ENCODE data around the gene USP40.

Gene USP40

DNA sequence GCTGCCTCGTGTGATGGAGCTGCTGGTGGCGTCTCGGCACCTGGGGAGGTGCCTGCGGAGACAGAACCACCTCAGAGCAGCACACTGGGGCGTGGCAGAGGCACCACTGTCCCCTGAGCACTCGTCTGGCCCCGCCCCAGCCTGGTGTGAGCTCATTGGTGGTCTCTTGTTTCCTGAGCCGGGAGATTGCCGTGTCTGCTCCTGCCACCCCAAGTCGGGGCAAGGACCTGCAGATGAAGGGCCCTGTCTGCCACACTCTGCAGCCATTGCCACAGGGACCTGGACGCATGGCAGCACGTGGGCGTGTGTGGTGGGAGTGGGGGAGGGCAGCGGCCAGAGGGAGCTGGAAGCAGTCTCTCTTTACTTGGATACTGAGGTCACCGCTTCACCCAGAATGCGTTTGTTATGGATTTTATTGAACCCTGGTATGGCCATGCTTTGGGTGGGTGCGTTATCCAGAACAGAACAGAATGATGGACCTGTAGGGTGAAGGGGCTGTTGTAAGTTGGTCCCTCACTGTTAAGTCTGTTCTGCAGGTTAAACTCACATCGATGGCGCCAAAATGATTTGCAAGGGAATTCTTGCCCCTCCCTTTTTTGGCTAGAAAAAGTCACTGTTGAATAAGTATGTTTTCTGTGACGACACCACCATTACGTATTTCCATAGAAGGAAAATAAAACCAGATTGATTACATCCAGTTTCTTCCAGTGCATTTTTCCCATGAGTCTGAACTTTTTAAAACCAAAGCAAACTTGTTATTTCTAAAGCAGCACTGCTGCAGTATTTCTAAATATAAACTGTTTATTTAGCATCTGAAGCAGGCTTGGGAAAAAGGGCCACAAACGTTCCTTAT is 92.0 kb downstream of the USP40 start:
- no peak for DNase-seq

DNA sequence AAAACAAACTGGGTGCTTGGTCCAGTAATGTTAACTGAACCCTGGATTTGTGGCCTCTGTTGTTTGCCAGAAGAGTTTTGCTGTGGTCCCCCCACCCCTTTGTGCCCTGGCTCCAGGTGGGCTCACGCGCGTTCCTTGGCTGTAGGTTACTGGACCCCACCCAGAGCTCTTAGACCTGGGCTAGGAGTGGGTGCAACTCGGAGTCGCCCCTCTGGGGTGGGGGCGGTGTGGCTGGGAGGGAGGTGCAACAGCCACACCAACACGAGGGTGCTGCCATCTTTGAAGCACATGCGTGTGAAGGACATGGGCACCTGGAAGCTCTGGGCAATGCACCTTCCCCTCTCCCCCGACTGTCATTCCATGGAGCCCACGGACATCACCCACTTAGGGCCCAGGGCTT is 92.7 kb downstream of the USP40 start:
- DNase-seq: no peak

DNA sequence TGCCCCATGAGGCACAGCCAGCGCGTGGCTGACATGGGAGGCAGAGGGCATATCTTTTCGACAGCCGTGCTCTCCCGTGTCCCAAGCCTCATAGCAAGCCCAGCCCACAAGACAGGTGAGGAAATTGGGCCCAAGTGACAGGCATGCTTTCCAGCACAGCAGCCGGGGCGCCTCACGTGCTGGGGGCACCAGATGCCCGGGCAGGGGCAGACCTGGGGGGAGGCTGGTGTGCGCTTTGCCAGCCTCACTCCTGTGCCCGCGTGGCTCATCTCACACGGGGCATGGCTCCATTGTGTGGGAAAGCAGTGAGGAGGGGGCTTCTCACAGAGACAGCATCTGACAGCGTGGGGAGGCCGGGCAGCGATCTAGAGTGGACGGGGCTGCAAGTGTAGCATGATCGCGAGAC is 93.2 kb downstream of the USP40 start:
- no peak for DNase-seq

DNA sequence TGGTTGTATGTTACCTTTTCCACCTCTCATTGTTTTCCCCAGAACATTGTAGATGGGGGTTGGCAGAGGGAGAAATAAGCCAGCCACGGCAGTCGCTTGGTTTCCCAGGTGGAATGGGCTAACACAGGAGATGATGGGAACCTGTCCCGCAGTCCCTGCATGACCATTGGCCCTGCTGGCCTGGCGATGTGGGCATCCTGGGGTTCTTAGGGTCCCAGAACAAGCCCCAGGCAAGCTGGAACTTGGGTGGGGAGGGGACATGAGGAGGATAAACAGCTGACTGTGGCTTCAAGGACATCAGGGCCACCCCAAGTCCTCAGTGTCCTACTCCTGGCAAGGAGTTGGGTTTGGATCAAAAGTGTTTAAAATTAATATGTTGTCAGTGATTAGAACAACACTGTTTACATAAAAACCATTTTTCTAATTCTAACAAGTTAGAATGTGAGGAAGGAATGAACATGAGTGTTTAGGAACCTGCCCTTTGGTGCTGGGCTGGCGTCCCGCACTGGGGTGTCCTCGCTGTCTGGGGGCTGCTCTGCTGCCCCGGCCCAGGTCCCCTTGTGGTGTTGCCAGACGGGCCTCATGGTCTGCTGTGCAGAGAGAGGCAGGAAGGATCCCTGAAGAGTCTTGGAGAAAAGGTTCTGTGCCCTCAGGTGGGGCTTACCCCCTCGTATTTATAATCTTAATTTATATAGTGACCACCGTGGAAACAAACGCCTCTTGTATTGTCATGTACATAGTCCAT is 95.1 kb downstream of the USP40 start:
- no peak for DNase-seq

DNA sequence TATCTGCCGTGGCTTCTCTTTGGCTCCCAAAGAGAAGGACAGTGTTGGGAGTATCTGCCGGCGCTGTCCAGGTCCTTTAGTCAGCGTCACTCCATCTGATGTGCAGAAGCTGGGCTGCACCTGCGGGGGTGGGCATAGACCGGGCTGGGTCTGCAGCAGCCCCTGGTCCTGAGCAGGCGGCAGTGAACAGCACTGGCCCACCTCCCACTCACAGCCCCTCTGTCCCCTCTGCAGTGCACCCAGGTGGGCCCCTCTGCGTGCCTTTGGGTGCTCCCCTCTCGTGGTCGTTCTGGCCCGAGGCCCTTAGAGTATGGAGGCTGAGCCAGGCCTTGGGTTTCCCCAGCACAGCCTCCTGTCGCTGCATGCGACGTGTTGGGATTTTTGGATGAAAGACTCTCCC is 95.7 kb downstream of the USP40 start:
- DNase-seq: no peak

DNA sequence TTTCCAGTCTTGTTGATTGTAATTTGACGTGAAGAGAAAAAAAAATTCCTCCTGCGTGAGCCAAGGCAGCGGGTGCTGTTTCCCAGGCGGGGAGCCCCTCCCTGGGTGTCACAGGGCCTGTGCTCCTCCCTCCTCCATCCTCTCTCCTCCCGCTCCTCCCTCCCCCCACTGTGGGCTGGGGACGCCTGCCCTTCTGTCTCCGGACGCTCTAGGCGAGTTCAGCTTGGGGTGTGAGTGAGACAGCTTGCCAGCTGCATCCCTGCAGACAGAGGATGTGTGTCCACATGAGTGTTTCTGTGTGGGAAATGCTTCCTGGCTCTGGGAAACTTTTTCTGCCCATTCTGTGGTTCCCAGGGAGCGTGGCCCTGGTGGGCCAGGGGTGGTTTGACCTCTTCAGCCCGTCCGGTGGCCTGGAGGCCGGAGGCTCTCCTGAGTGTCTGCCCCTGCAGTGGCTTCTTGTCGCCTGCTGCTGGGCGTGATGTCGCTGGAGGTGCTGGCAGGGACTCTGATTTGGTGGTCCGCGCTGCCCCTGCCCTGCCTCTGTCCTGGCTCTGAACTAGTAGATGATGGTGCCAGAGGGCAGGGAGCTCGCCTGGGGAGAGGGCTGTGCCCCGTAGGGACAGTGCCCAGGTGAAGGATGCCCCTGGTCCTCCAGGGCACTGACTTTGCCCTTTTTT is 96.4 kb downstream of the USP40 start:
- DNase-seq: no peak

DNA sequence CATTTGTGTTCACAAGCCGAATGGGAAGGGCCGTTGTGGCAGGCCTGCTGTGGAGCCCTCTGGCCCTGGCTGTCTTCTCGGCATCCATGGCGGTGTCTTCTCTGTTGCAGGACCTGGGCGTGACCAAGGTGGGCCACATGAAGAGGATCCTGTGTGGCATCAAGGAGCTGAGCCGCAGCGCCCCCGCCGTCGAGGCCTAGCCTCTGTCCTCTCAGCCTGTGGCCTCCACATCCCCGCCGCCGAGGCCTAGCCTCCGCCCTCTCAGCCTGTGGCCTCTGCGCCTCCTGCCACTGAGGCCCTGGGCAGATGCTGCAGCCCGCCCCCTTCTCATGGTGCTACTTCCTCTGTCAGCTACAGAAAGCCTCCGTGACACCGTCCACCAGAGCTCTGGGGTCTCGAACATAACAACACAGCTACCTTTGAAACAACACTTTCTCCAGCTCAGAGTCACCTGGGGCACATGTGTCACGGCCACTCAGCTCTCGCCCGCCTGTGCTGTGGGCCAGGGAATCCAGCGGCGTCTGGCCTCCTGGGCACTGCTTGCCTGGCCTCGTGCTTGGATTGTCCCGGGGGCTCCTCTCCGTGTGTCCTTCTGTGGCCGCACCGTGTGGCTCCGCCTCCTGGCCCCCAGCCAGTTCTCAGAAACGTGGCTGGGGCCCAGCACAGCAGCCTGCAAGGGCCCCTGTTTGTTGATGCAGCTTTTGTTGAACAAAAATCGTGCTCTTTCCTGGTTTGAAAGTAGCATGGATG is 97.1 kb downstream of the USP40 start:
- DNase-seq: no peak

DNA sequence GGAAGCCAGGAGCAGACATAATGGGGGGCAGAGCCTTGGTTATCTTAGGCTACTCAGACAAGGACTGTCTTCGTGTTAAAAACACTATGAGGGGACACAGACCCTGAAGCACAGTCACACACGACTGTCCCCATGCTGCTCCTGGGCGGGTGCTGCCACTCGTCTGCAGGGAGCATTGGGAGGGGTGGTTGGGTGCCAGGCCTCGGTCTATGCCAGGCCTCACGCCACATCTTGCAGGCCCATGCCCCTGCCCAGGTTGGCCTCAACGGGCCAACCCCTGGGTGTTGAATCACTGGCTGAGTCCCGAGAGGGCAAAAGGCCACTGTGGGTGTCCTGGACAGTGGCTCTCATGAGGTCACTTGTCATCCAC is 97.9 kb downstream of the USP40 start:
- no peak for DNase-seq

DNA sequence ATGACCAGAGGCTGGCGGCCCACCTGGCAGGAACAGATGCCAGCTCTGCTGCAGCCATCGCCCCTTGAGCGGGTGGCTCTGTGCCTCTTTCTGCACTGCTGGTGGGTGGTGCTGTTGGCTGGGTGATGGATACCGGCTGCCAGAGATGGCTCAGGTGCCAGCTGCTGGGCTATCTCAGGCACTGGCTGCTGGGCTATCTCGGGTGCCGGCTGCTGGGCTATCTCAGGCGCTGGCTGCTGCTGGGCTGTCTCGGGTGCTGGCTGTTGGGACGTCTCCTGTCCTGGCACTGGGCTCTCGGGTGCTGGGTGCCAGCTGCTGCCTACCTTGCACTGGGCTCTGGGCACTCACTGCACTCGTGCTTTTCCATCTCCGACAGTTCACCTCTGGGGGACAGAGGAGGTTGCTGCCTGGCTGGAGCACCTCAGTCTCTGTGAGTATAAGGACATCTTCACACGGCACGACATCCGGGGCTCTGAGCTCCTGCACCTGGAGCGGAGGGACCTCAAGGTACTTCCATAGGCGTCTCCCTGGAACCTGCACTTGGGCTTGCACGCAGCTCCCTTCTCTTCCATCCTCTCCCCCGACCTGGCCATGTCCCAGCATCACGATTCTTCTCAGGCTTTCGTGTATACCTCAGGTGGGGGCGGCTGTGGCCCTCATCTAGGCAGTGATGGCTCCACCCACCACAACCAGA is 98.4 kb downstream of the USP40 start:
- no peak for DNase-seq

DNA sequence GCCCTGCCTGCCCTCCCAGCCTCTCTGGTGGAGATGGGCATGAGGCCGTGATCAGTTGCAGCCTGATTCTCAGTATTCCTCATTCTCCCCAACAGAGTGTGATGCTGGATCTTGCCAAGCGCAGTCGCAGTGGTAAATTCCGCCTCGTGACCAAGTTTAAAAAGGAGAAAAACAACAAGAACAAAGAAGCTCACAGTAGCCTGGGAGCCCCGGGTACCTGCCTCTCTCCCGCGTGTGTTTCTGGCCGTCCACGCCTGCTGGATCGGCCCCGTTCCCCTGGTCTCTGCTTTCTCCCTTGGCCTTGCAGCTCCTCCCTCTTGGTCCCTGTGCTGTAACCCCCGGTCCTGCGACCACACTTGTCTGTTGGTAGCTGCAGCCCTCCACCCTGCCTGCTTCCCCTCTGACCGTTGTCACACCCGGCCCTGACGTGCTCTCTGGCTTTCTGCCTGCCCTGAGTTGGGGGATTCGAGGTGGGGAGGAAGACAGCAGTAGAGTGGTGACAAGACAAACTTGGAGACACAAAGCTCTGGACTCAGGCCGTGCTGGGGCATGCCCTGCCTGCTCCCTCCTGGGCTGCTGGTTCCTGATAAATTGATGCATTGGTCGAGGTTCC is 99.5 kb downstream of the USP40 start:
- DNase-seq: no peak

DNA sequence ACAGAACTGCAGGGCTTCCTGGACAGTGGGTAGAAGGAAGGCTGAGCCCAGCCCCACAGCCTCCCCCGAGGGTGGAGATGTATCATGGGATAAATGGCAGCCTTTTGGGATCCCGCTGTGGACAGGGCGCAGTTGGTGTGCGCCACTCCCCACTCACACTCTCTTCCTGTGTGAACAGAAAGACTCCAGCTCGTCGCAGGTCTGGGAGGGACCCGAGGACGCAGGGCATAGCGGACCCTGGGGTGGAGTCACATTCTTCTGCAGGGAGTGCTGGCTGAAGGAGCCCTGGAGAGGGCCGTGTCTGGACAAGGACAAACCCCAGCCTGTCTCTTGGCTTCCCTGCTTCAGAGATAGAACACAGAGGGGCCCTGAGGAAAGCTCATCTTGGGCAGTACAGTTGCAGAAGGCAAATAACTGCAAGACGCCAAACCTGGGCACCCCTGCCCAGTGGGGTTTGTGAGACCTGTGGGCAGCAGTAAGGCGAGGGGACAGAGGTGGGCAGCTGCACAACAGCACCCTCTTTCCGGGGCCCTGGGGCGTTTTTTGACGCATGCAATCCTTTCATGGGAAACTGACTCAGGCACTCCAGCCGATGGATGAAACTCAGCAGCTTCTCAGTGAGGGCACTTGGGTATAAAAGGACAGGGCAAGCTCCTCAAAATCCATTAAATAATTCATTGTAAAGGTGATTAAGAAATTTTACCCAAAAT is 101.9 kb downstream of the USP40 start:
- DNase-seq: no peak

DNA sequence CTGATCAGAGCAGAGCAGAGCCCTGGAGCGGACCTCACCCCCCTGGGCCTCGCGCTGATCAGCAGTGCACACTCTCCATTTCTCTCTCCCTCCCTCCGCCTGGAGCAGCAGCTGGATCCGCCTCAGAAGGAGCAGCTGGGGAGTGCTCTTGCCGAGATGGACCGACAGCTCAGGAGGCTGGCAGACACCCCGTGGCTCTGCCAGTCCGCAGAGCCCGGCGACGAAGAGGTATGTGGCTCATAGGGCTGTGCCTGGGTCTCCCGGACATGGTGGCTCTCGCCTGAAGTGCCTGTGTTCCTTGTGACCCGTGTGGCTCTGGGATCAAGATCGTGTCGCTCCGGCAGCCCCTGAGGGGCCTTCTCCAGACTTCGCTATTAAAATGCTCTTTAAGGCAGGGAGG is 102.5 kb downstream of the USP40 start:
- no peak for DNase-seq

DNA sequence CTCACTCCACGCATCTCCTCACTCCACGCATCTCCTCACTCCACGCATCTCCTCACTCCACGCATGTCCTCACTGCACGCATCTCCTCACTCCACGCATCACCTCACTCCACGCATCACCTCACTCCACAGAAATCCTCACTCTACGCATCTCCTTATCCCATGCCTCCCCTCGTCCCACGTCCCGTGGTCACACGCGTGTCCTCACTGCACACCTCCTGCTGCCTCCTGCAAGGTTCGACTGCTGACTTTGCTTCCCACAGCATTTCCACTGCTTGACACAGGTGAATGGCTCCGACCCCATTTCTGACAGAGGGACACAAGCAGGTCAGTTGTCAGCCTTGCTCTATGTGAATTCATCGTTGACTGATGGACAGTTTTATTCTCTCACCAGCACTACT is 103.0 kb downstream of the USP40 start:
- DNase-seq: no peak

DNA sequence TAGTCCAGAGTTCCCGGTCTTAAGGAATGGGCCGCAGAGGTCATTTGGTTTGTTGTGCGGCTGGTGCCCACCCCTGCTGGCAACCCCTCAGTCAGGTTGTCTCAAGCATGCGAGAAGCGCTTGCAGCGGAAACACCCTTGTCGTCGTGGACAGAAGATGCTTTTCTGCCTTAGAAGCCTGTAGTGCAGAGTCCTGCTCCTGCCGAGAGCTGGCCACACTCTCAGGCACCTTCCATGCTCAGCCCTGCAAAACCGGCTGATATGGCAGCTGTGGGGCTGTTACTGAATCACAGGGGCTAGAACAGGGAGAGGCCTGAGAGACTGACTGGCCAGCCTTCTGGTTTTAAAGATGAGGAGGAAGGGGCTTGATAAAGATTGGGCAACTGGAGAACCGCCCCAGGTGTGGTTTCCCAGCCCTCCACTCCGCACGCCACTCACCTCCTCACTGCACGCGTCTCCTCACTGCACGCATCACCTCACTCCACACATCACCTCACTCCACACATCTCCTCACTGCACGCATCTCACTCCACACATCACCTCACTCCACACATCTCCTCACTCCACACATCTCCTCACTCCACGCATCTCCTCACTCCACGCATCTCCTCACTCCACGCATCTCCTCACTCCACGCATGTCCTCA is 103.6 kb downstream of the USP40 start:
- DNase-seq: no peak

DNA sequence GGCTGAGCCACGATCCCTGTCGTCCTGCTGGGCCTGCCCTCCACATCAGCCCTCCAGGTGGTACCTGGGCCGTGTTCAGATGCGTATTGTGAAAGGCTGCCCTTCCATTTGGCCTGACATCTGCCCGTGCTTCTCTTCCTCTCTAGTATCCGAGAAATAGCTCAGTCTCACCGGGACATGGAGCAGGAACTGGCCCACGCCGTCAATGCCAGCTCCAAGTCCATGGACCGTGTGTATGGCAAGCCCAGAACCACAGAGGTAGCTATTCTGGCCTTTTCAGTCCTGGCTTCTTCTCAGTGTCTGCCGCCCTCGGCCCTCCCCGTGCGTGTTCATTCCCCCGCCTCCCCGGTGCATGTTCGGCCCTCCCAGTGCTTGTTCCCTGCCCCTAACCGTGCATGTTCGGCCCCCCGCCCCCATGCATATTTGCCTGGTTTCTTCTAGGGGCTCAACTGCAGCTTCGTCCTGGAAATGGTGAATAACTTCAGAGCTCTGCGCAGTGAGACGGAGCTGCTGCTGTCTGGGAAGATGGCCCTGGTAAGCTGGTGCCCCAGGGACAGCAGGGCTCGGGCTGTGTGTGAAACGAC is 104.3 kb downstream of the USP40 start:
- DNase-seq: no peak

DNA sequence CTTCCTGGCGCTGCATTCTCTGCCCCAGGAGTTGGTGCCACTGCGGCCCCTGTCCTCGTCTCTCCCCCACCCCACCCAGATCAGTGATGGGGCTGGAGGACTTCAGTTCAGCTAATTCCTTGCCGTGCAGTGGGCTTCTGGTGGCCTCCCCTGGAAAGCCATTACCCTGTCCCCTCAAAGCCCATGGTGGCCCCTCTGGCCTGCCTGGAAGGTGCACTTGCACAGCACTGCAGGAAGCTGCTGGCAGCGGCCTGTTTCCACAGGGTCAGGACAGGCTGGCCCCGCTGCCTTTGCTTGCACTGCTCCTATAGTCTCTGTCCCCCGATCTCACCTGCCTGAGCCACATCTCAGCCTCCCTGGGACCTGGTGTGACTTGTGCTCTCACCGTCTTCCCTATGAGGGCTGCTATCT is 105.1 kb downstream of the USP40 start:
- no peak for DNase-seq

DNA sequence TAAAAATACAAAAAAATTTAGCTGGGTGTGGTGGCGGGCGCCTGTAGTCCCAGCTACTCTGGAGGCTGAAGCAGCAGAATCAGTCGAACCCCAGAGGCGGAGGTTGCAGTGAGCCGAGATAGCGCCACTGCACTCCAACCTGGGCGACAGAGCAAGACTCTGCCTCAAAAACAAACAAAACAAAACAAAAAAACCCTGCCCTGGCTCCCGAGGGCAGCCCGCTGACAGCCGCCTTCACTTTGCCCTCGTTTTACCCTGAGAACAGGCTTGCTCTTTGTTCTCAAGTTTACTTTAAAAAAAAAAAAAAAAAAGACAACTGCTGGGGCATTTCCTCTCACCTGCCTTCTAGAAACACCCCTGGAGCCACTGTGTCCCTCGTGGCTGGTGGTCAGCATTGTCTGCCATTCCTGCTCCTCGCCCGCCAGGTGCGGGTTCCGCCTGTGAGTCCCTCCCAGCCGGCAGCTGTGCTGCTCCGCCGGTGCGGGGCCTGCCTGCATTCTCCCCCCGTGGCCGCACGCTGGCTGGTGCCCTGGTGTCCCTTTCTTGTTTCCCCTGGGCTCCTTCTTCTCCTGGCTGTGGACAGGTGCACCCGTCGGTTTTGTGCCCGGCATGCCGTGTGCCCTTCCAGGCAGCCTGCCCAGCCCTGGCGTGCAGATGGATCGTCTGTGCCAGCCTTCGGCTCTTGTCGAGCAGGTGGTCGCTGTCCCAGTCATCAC is 105.7 kb downstream of the USP40 start:
- no peak for DNase-seq

DNA sequence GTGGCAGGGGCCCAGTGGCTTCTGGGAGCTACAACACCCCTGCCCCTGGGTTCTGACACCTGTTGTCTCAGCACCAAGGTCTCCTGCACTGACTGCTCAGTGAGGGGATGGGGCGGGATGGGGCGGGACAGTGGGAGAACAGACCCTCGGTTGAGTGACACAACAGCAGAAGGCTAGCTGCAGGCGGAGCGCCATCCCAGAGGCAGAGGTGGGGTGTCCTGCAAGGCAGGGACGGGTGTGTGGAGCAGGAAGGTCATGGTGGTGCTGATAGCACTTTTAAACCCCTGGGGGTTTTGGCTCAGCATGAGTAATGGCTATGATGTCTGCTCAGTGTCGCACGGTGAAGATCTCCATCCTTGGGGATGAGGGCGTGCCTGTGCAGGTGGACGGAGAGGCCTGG is 107.2 kb downstream of the USP40 start:
- DNase-seq: no peak

DNA sequence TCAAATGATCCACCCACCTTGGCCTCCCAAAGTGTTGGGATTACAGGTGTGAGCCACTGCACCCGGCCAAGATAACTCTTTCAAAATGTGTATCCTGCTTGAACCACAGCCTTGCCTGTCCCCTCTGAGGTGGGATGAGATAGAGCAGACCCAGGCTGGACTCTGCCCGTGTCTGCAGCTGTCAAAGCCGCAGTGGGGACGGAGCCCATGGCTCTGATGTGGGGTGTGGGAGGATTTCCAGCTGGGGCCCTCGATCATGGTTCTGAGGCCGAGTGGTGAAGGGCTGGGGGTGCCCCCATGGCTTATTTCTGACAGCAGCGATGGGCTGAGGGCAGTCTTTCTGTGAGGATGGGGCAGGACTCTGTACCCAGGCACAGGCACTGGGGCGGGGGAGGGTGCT is 107.8 kb downstream of the USP40 start:
- no peak for DNase-seq
